ENCODE data around the gene BRIX1. TPM values are rescaled to one million over a fixed set of nuclear protein-coding genes. Genes with fewer than 3 reads are reported as not detected.
A peak's percentile ranks its signal among the peaks of the same experiment; 100 is the strongest.

The BRIX1 gene
- total and polyA plus RNA-seq, 2 experiments from 2014 or later: 72.6 to 171 TPM

- Histone ChIP-seq H3K4me1 (ENCODE audit: insufficient read depth) (peaks cover 21% of the 10 kb centered on the region), H3F3A (replicated peaks; ENCODE audit: low read depth) (peaks cover 10% of the 10 kb centered on the region; the same call in 1 of the 2 replicates), H3K4me2 (peak overlapping the region; percentile 94), H3K27ac (ENCODE audit: low read depth) (peak overlapping the region; percentile 90), H3K4me3 (peak overlapping the region; percentile 93), H3K27me3 (ENCODE audit: insufficient read depth) (no peaks in the 10 kb centered on the region), H3K79me2 (replicated peaks; ENCODE audit: insufficient read depth) (peaks cover 92% of the 10 kb centered on the region), H2AFZ (no peak overlapping the region; the same call in 1 of the 2 replicates), H3K9me2 (ENCODE audit: insufficient read depth) (no peaks in the 10 kb centered on the region), H3K36me3 (ENCODE audit: insufficient read depth) (peaks cover 48% of the 10 kb centered on the region), H4K20me1 (replicated peaks; ENCODE audit: insufficient read depth) (peaks cover 26% of the 10 kb centered on the region)
- Mint-ChIP-seq H3K4me1 (peaks cover 22% of the 10 kb centered on the region), H3K27me3 (ENCODE audit: insufficient read depth, low read depth, poor library complexity) (peaks cover 2% of the 10 kb centered on the region), H3K4me3 (no peak overlapping the region), H3K27ac (no peak overlapping the region), H3K36me3 (ENCODE audit: low read depth) (peaks cover 57% of the 10 kb centered on the region), H3K9me3 (no peaks in the 10 kb centered on the region)
- TF ChIP-seq CTCF (conservative IDR thresholded peaks at IDR 0.05; ENCODE audit: low read depth in 2 of 2) (no peak), EZH2 (IDR thresholded peaks at IDR 0.05; ENCODE audit: low read depth, unreplicated experiment) (no peak), POLR2AphosphoS5 (IDR thresholded peaks at IDR 0.05; ENCODE audit: low read depth) (no peak), EZH2phosphoT487 (IDR thresholded peaks at IDR 0.05; ENCODE audit: unreplicated experiment) (no peak), STAT1 (IDR thresholded peaks at IDR 0.05; ENCODE audit: unreplicated experiment) (no peak), ZNF462 (CRISPR knock-in tag; IDR thresholded peaks at IDR 0.05) (no peak), REST (IDR thresholded peaks at IDR 0.05; ENCODE audit: unreplicated experiment) (peak; percentile 1), ZNF331 (CRISPR knock-in tag; IDR thresholded peaks at IDR 0.05; ENCODE audit: low read depth) (no peak), ETS1 (IDR thresholded peaks at IDR 0.05) (no peak)
- DNase-seq (ENCODE audit: low spot score): peak; percentile 19
- peak; percentile 2; the same call in 1 of the 3 replicates for ATAC-seq
Observed at GRCh38 chr5:34915856-34916192, 313 bp downstream of the BRIX1 start.
